H9 (cell line): ENCODE results near the gene SETD7. TPM values are rescaled to one million over a fixed set of nuclear protein-coding genes. Genes with fewer than 3 reads are reported as not detected.
"Not testable (repeated sequence)": the region's sequence is repeated elsewhere in the genome, so short reads cannot be mapped to it uniquely, and the experiment has no call there.

Experiments used
- DNase-seq: peaks from one replicate; pipeline ENCODE4 v3.0.0-alpha.2; 2017
- H2AFZ ChIP-seq: one replicate; pipeline ENCODE4 v1.6.1; 2013; ENCODE audit warnings: mild to moderate bottlenecking, low read length, control low read depth, moderate library complexity
- H2AK5ac ChIP-seq: 2 replicates; pipeline ENCODE4 v1.6.1; 2013; ENCODE audit warnings: low read length, control low read depth, mixed read lengths; ENCODE audit not compliant: insufficient read length
- H2BK120ac ChIP-seq: one replicate; pipeline ENCODE4 v1.6.1; 2013; ENCODE audit warnings: low read depth, mild to moderate bottlenecking, low read length, control low read depth, inconsistent platforms; ENCODE audit not compliant: poor library complexity, severe bottlenecking
- H2BK12ac ChIP-seq: 2 replicates; pipeline ENCODE4 v1.6.1; 2013; ENCODE audit warnings: low read length, control low read depth, mixed read lengths, low read depth; ENCODE audit not compliant: insufficient read length
- H2BK15ac ChIP-seq: 2 replicates; pipeline ENCODE4 v1.6.1; 2013; ENCODE audit warnings: low read depth, low read length, control low read depth
- H2BK20ac ChIP-seq: one replicate; pipeline ENCODE4 v1.6.1; 2013; ENCODE audit warnings: low read depth, mild to moderate bottlenecking, low read length, control low read depth, inconsistent platforms; ENCODE audit not compliant: poor library complexity, severe bottlenecking
- H2BK5ac ChIP-seq: 2 replicates; pipeline ENCODE4 v1.6.1; 2013; ENCODE audit warnings: low read length, control low read depth, mixed read lengths; ENCODE audit not compliant: insufficient read length
- H3K14ac ChIP-seq: 2 replicates; pipeline ENCODE4 v1.6.1; 2013; ENCODE audit warnings: low read length, control low read depth; ENCODE audit not compliant: insufficient read depth
- H3K18ac ChIP-seq: 2 replicates; pipeline ENCODE4 v1.6.1; 2013; ENCODE audit warnings: low read depth, mild to moderate bottlenecking, mixed read lengths, low read length, control low read depth; ENCODE audit not compliant: insufficient read length
- H3K23ac ChIP-seq: 2 replicates; pipeline ENCODE4 v1.6.1; 2013; ENCODE audit warnings: low read length, control low read depth, mixed read lengths, low read depth; ENCODE audit not compliant: insufficient read length
- H3K23me2 ChIP-seq: 2 replicates; pipeline ENCODE4 v1.6.1; 2013; ENCODE audit warnings: low read depth, mild to moderate bottlenecking, mixed read lengths, low read length, control low read depth; ENCODE audit not compliant: insufficient read length, poor library complexity, severe bottlenecking
- H3K27ac ChIP-seq: 2 replicates; pipeline ENCODE4 v1.5.1; 2013; ENCODE audit warnings: low read length, control low read depth, mixed read lengths, low read depth; ENCODE audit not compliant: insufficient read length
- H3K27me3 ChIP-seq: 2 replicates; pipeline ENCODE4 v1.6.1; 2013; ENCODE audit warnings: low read length, control low read depth, inconsistent platforms; ENCODE audit not compliant: insufficient read depth
- H3K4ac ChIP-seq: 2 replicates; pipeline ENCODE4 v1.6.1; 2013; ENCODE audit warnings: low read depth, mild to moderate bottlenecking, control low read depth, inconsistent platforms, low read length, moderate library complexity
- H3K4me1 ChIP-seq: 2 replicates; pipeline ENCODE4 v1.6.1; 2013; ENCODE audit warnings: low read length, control low read depth, inconsistent platforms; ENCODE audit not compliant: insufficient read depth
- H3K4me2 ChIP-seq: 2 replicates; pipeline ENCODE4 v1.6.1; 2013; ENCODE audit warnings: low read length, control low read depth, mixed read lengths; ENCODE audit not compliant: insufficient read length, insufficient read depth
- H3K56ac ChIP-seq: 2 replicates; pipeline ENCODE4 v1.6.1; 2013; ENCODE audit warnings: low read depth, mild to moderate bottlenecking, mixed read lengths, low read length, control low read depth; ENCODE audit not compliant: insufficient read length
- H3K79me1 ChIP-seq: 2 replicates; pipeline ENCODE4 v1.6.1; 2013; ENCODE audit warnings: low read depth, mild to moderate bottlenecking, moderate library complexity, low read length, control low read depth, inconsistent platforms; ENCODE audit not compliant: insufficient read depth, poor library complexity, severe bottlenecking
- H3K79me2 ChIP-seq: 2 replicates; pipeline ENCODE4 v1.6.1; 2013; ENCODE audit warnings: low read length, control low read depth, inconsistent platforms; ENCODE audit not compliant: insufficient read depth
- H3K9ac ChIP-seq: 2 replicates; pipeline ENCODE4 v1.6.1; 2013; ENCODE audit warnings: low read length, control low read depth, mixed read lengths; ENCODE audit not compliant: insufficient read length; ENCODE audit errors: extremely low read depth
- H3K9me3 ChIP-seq: one replicate; pipeline ENCODE4 v1.6.1; 2013; ENCODE audit warnings: low read depth, low read length, inconsistent platforms; ENCODE audit not compliant: control insufficient read depth
- H3T11ph ChIP-seq: one replicate; pipeline ENCODE4 v1.6.1; 2013; ENCODE audit warnings: mild to moderate bottlenecking, low read length, control low read depth, inconsistent platforms
- H4K20me1 ChIP-seq: one replicate; pipeline ENCODE4 v1.6.1; 2013; ENCODE audit not compliant: control insufficient read depth, insufficient read length, insufficient read depth
- H4K5ac ChIP-seq: 2 replicates; pipeline ENCODE4 v1.6.1; 2013; ENCODE audit warnings: low read depth, mild to moderate bottlenecking, mixed read lengths, low read length, control low read depth; ENCODE audit not compliant: insufficient read length
- H4K8ac ChIP-seq: replicated peaks from 2 replicates; pipeline ENCODE4 v1.6.1; 2013; ENCODE audit warnings: low read length, control low read depth, mixed read lengths, low read depth; ENCODE audit not compliant: insufficient read length
- H4K91ac ChIP-seq: 2 replicates; pipeline ENCODE4 v1.6.1; 2013; ENCODE audit warnings: low read depth, mild to moderate bottlenecking, moderate library complexity, mixed read lengths, low read length, control low read depth; ENCODE audit not compliant: insufficient read length
- H3K27ac Mint-ChIP-seq, 3 experiments: 2 replicates in 2 of 3; 3 replicates in 1 of 3; pipeline ENCODE4 v1.8.0; 2020 to 2021; ENCODE audit warnings: mixed read lengths in 3 of 3, mild to moderate bottlenecking in 1 of 3, moderate library complexity in 1 of 3
- H3K27me3 Mint-ChIP-seq: 2 replicates; pipeline ENCODE4 v1.8.0; 2021; ENCODE audit warnings: low read depth, mild to moderate bottlenecking, moderate library complexity, mixed read lengths
- H3K36me3 Mint-ChIP-seq, 3 experiments: 2 replicates in 2 of 3; 3 replicates in 1 of 3; pipeline ENCODE4 v1.8.0; 2020 to 2021; ENCODE audit warnings: low read depth in 3 of 3, mixed read lengths in 3 of 3; ENCODE audit not compliant: insufficient read depth in 1 of 3
- H3K4me1 Mint-ChIP-seq, 2 experiments: 2 replicates each; pipeline ENCODE4 v1.8.0; 2020; ENCODE audit warnings: mixed read lengths in 2 of 2
- H3K4me3 Mint-ChIP-seq, 2 experiments: 2 replicates in 1 of 2; 3 replicates in 1 of 2; pipeline ENCODE4 v1.8.0; 2020 to 2021; ENCODE audit warnings: mild to moderate bottlenecking in 2 of 2, mixed read lengths in 2 of 2, moderate library complexity in 1 of 2
- H3K9me3 Mint-ChIP-seq, 2 experiments: 2 replicates in 1 of 2; 3 replicates in 1 of 2; pipeline ENCODE4 v1.8.0; 2020; ENCODE audit warnings: mild to moderate bottlenecking in 2 of 2, mixed read lengths in 2 of 2, moderate library complexity in 1 of 2
- CTCF ChIP-seq: fragments of 200-600 bp; sonication (generic); conservative IDR thresholded peaks from 3 replicates; pipeline ENCODE4 v1.8.0; 2021; ENCODE audit warnings: antibody characterized with exemption, mild to moderate bottlenecking
- WGBS: extraction: QIAGEN DNeasy Blood & Tissue Kit; methylation state at CpG from one replicate; pipeline ENCODE4 v1.1.7; 2013; ENCODE audit warnings: missing lambda C conversion rate, low lambda C conversion rate, mixed read lengths; ENCODE audit not compliant: insufficient read length; ENCODE audit errors: extremely low coverage; 5-methylcytosine and 5-hydroxymethylcytosine counted together
- total RNA-seq: library from RNA; stranded (reverse); gene quantifications from 2 replicates; pipeline ENCODE4 v1.2.1, GENCODE V29; 2021

Gene SETD7
- total RNA-seq, 1 experiment from 2014 or later, result 1.5 TPM

GRCh38 chr4:139469216-139469615, 86.8 kb downstream of the SETD7 start:
- no peak for TF ChIP-seq CTCF
- Histone ChIP-seq H3K18ac (no peak overlapping the region), H4K91ac (no peak overlapping the region), H2BK15ac (no peak overlapping the region), H3K79me2 (peaks cover 8% of the 10 kb centered on the region; the same call in 1 of the 2 replicates), H2AFZ (no peak overlapping the region), H3T11ph (no peak overlapping the region), H3K56ac (no peak overlapping the region), H3K4me2 (no peak overlapping the region), H3K9ac (no peak overlapping the region), H2BK120ac (no peak overlapping the region), H4K5ac (no peak overlapping the region), H2AK5ac (no peak overlapping the region), H3K9me3 (no peaks in the 10 kb centered on the region), H4K8ac (no peak overlapping the region), H3K27ac (no peak overlapping the region), H3K27me3 (no peaks in the 10 kb centered on the region), H3K23me2 (no peaks in the 10 kb centered on the region), H2BK20ac (no peak overlapping the region), H2BK5ac (no peak overlapping the region), H3K4me1 (no peaks in the 10 kb centered on the region), H3K79me1 (peaks cover 4% of the 10 kb centered on the region), H3K4ac (no peak overlapping the region), H4K20me1 (no peaks in the 10 kb centered on the region), H3K14ac (no peak overlapping the region), H3K23ac (no peak overlapping the region), H2BK12ac (no peak overlapping the region)
- H3K4me3 Mint-ChIP-seq, result no peak overlapping the region
- DNase-seq, result no peak
- peaks cover 9 to 11% of the 10 kb centered on the region in 2 experiments; a peak in 2 of 4 replicates for H3K4me1 Mint-ChIP-seq
- no CpG with 5 or more reads among the region's 2 CpGs for WGBS
- peaks cover 23 to 50% (median 27%) of the 10 kb centered on the region in 3 experiments for H3K36me3 Mint-ChIP-seq
- H3K27ac Mint-ChIP-seq, result no peak overlapping the region
- peaks cover 10 to 20% of the 10 kb centered on the region in 2 experiments; a peak in 4 of 5 replicates for H3K9me3 Mint-ChIP-seq
- H3K27me3 Mint-ChIP-seq, result no peaks in the 10 kb centered on the region; the same call in 1 of the 2 replicates

- H2BK20ac ChIP-seq, H4K20me1 ChIP-seq, H3K4me2 ChIP-seq, H3K23ac ChIP-seq, H3K27ac ChIP-seq, H3K9me3 ChIP-seq, H3K23me2 ChIP-seq, H3T11ph ChIP-seq, H3K27me3 Mint-ChIP-seq, DNase-seq, H4K8ac ChIP-seq, H2BK15ac ChIP-seq, H2AK5ac ChIP-seq, H4K91ac ChIP-seq, H3K4ac ChIP-seq, H2BK12ac ChIP-seq, H2BK120ac ChIP-seq, H2BK5ac ChIP-seq, H3K9ac ChIP-seq, H3K18ac ChIP-seq, H3K79me2 ChIP-seq, H3K27me3 ChIP-seq, H3K4me1 ChIP-seq, H3K56ac ChIP-seq, H2AFZ ChIP-seq, H3K14ac ChIP-seq, H3K79me1 ChIP-seq, H3K27ac Mint-ChIP-seq, H3K4me3 Mint-ChIP-seq, H4K5ac ChIP-seq: not testable (repeated sequence)
- Mint-ChIP-seq H3K36me3 (peaks cover 22 to 54% (median 29%) of the 10 kb centered on the region in 3 experiments), H3K9me3 (peaks cover 10 to 20% of the 10 kb centered on the region in 2 experiments; a peak in 4 of 5 replicates), H3K4me1 (peaks cover 9 to 11% of the 10 kb centered on the region in 2 experiments; a peak in 2 of 4 replicates)
Measured at GRCh38 chr4:139468756-139469155, 87.3 kb downstream of the SETD7 start.
